ES-I3 (cell line): ENCODE measurements around the gene RNF144A.
"Not testable (repeated sequence)": the region's sequence is repeated elsewhere in the genome, so short reads cannot be mapped to it uniquely, and the experiment has no call there.

Source experiments
- H3K36me3 ChIP-seq: 2 replicates; pipeline ENCODE4 v1.6.1; 2013; ENCODE audit warnings: mild to moderate bottlenecking, low read length, control low read depth, moderate library complexity; ENCODE audit not compliant: insufficient read depth
- H3K4me1 ChIP-seq: 2 replicates; pipeline ENCODE4 v1.6.1; 2013; ENCODE audit warnings: mild to moderate bottlenecking, control low read depth, low read length; ENCODE audit not compliant: insufficient read depth
- H3K9ac ChIP-seq: 2 replicates; pipeline ENCODE4 v1.6.1; 2013; ENCODE audit warnings: low read depth, mild to moderate bottlenecking, low read length, moderate library complexity
- H3K9me3 ChIP-seq: 2 replicates; pipeline ENCODE4 v1.6.1; 2013; ENCODE audit warnings: mild to moderate bottlenecking, low read length, moderate library complexity; ENCODE audit not compliant: control insufficient read depth, insufficient read depth

Gene RNF144A

DNA sequence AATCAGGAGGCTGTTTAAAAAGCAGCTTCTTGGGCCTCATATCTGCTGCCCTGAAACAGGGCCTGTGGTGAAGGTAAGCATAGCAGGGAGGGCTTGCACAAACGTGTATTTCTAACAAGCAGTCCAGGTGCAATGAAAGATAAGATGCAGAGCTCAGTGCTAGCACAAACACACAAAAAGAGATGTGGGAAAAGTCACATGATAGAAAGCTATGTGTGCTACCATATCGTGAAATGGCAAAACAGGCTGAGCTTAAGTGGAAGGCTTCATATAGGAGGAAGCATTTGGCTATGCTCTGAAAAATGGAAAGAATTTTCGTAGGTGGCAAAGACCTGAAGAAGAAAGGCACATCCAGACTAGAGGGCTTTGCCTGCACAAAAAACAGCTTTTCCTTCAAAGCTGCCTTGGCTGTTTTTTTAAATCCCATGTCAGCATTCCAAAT, 29.4 kb upstream of the RNF144A start:
- no peaks in the 10 kb centered on the region for H3K9me3 ChIP-seq
- H3K4me1 ChIP-seq: no peaks in the 10 kb centered on the region
- H3K36me3 ChIP-seq: no peaks in the 10 kb centered on the region; the same call in 1 of the 2 replicates
- H3K9ac ChIP-seq: no peak overlapping the region

DNA sequence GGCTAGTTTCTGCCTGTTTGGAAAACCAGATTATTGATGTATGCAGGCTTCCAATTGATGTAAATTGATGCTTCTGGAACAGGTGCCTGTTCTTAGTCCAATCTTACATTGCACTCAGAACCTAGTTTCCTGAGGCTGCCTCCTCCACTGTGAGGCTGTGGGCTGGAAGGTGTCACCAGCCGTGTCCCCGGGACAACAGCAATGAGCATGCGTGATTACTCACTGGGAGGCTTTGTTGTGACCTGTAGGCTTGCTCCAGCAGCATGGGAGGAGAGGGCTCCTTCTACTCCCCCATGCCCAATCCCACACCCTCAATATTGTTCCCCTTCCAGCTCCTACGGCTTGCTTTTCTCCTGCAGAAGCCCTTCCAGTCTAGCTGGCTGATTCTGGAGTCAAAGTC, 28.5 kb upstream of the RNF144A start:
- no peaks in the 10 kb centered on the region for H3K4me1 ChIP-seq
- no peak overlapping the region for H3K9ac ChIP-seq
- H3K9me3 ChIP-seq: no peaks in the 10 kb centered on the region
- no peaks in the 10 kb centered on the region; the same call in 1 of the 2 replicates for H3K36me3 ChIP-seq

DNA sequence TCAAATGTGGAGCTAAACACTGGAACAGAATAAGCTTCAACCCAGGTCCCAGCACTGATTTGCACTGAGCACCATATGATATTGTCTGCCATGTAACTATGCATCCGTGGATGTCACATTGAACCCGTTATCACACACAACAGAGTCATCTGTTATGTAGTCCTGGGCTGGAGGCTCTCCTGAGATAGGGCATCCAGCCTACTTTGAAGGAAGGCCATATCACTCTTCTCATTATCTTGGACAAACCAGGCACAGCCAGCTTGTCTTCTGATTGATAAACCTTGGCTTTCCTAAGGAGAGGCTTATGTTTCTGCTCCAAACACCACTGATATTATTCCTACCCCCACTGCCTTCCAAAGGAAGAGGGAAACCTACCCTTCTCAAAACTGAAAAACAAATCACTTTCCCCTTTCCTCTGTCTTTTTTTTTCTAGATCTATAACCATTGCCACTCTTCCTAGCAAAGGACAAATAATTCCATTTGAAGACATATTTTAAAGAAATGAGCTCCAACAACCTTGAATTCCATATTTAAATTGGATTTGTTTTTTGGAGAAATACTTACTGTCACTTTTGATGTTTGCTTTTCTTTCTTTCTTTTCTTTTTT, 23.2 kb upstream of the RNF144A start:
- Histone ChIP-seq H3K4me1 (no peaks in the 10 kb centered on the region), H3K9ac (no peak overlapping the region), H3K9me3 (no peaks in the 10 kb centered on the region), H3K36me3 (no peaks in the 10 kb centered on the region)

DNA sequence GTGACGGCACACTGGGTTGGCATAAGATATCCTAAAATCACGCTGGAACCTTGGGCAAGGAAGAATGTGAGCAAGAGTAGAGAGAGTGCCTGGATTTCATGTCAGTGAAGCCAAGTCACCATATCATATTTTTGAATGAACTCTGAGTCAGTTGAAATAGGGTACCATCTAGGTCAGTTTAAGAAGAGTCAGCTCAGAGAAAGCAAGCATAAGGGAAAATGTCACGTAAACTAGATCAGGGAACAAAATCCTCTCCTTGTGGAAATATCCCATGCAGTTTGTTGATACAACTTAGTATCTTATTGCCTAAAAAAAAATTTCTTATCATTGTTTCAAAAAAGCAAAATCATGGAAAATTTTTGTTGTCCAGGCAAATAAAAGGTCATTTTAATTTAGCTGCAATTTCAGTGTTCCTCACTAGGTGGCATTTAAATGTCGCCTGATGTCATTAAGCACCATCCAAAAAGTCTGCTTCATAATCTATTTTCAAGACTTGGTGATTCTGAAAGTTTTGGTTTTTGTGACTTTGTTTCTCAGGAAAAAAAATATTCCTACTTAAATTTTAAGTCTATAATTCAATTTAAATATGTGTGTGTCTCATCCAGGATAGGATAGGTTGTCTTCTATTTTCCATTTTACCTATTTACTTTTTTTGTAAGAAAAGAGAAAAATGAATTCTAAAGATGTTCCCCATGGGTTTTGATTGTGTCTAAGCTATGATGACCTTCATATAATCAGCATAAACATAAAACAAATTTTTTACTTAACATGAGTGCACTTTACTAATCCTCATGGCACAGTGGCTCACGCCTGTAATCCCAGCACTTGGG, 20.1 kb upstream of the RNF144A start:
- no peaks in the 10 kb centered on the region for H3K36me3 ChIP-seq
- no peaks in the 10 kb centered on the region for H3K9me3 ChIP-seq

DNA sequence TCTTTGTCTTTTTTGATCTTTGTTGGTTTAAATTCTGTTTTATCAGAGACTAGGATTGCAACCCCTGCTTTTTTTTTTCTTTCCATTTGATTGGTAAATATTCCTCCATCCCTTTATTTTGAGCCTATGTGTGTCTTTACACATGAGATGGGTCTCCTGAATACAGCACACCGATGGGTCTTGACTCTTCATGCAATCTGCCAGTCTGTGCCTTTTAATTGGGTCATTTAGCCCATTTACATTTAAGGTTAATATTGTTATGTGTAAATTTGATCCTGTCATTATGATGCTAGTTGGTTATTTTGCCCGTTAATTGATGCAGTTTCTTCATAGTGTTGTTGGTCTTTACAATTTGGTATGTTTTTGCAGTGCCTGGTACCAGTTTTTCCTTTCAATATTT, 14.6 kb upstream of the RNF144A start:
- H3K9me3 ChIP-seq, H3K4me1 ChIP-seq, H3K9ac ChIP-seq, H3K36me3 ChIP-seq: not testable (repeated sequence)

More for the DNA sequence above, 20.1 kb upstream of the RNF144A start:
- no peaks in the 10 kb centered on the region for H3K4me1 ChIP-seq
- no peak overlapping the region for H3K9ac ChIP-seq

DNA sequence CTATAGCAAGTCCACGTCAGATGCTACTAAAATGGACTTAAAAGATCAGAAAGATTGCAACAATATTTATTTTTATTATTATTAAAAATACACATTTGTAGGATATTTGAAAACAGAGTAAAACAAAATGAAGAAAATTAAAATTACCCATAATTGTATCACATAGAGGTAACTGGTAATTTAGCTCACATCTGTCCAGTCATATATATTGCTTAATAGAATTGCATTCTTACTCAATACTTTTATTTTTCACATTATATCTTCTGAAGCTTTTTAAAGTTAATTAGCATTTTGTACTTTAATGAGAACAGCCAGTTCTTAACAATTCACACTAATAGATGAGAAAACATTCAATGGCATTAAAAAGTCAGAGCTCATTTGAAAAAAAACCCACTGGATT, 11.5 kb upstream of the RNF144A start:
- H3K9ac ChIP-seq: no peak overlapping the region
- H3K36me3 ChIP-seq: no peaks in the 10 kb centered on the region
- H3K4me1 ChIP-seq: no peaks in the 10 kb centered on the region
- H3K9me3 ChIP-seq: no peaks in the 10 kb centered on the region

DNA sequence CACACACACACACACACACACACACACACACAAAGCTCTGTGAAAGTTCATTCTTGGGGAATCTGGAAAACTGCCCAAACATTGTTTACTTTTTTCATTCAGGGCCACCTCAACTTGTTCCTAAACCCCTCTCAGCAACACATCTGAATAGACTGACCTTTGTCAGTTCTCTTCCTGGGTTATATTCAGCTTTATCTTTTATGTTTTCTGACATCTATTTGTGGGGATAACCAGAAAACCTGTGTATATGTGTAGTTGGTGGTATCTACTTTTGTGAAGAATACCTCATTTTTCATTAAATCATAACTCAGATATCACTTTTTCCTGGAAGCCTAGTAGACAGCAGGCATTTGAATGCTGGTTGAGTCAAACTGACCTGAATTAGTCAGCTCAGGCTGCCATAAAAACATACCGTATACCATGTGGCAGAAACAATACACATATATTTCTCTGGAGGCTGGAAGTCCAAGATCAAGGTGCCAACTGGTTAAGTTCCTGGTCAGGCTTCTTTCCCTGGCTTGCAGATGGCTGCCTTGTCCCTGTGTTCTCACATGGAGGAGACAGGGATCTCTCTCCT, 11.0 kb upstream of the RNF144A start:
- no peaks in the 10 kb centered on the region for H3K9me3 ChIP-seq
- H3K4me1 ChIP-seq: no peaks in the 10 kb centered on the region
- no peaks in the 10 kb centered on the region for H3K36me3 ChIP-seq
- H3K9ac ChIP-seq: no peak overlapping the region

DNA sequence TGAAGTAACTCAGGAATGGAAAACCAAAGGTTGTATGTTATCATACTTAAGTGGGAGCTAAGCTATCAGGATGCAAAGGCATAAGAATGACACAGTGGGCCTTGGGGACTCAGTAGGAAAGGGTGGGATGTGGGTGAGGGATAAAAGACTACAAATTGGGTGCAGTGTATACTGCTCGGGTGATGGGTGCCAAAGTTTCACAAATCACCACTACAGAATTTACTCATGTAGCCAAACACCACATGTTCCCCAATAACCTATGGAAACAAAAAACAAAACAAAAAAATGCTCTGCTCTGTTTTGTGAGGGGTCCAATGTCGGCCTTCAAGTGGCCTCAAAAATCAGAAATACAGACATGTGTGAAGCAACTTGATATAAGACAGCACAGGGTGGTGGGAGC, 8.9 kb upstream of the RNF144A start:
- Histone ChIP-seq H3K9me3 (no peaks in the 10 kb centered on the region), H3K4me1 (no peaks in the 10 kb centered on the region), H3K36me3 (no peaks in the 10 kb centered on the region), H3K9ac (no peak overlapping the region)

DNA sequence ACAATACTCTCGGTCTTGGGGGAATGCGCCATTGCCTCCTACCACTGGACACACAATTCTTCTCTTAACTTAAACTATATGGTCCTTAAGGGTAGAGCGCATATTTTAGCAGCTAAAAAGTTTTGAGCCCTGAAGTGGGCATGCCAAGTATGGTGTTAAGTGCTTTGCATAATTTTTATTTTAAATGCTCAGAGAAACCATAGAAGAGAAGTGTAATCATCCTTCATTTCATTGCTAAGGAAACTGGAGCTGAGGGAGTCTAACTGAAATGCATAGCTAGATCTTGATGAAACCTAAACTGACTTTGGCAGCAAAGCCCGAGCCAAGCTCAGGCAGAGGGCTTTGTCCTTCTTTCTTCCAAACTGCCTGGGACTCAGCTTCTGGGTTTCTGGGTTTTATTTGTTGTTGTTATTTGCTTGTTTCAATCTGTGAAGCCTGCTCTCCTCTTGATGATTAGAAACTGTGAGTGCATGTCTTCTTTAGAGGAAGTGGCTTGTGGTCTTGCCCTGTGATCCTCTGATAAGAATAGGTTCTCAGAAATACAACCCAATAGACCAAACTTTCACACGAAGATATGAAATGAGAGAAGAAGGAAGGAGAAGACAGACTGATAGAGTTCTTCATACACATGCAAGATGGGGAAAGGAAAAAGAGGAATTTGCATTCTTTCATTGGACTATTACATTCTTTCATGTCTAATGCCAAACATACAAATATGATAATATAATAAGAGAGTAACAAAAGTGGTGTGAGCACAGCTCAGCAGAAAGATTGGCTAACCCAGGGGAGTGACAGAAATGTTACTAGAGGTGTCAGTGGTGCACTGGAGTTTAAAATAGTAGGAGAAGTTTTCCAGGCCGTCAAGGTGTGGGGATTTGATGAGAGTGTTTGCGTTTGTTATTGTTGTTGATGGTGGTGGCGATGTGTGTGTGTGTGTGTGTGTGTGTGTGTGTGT, 7.5 kb upstream of the RNF144A start:
- no peak overlapping the region for H3K9ac ChIP-seq
- H3K9me3 ChIP-seq: no peaks in the 10 kb centered on the region
- no peaks in the 10 kb centered on the region for H3K4me1 ChIP-seq
- no peaks in the 10 kb centered on the region for H3K36me3 ChIP-seq

DNA sequence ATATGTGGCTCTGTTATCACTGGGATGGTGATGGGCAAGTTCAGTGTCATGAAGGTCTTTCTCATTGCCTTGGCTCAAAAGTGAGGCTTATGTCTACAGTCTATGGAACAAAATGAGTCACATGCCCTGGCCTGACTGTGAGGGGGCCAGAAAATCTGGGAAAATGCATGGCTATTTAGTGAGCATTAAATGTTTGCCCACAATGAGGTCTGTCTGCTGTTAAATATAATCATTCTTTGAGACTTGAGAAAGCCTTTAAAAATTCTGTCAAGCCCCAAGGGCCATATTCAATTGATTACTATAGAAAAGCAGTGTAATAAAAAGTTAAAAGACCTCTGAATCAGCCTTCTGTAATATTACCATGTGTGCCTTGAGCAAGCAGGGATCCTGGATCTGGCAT, 5.5 kb upstream of the RNF144A start:
- Histone ChIP-seq H3K4me1 (peaks cover 6% of the 10 kb centered on the region; the same call in 1 of the 2 replicates), H3K9me3 (no peaks in the 10 kb centered on the region), H3K36me3 (no peaks in the 10 kb centered on the region), H3K9ac (no peak overlapping the region)

DNA sequence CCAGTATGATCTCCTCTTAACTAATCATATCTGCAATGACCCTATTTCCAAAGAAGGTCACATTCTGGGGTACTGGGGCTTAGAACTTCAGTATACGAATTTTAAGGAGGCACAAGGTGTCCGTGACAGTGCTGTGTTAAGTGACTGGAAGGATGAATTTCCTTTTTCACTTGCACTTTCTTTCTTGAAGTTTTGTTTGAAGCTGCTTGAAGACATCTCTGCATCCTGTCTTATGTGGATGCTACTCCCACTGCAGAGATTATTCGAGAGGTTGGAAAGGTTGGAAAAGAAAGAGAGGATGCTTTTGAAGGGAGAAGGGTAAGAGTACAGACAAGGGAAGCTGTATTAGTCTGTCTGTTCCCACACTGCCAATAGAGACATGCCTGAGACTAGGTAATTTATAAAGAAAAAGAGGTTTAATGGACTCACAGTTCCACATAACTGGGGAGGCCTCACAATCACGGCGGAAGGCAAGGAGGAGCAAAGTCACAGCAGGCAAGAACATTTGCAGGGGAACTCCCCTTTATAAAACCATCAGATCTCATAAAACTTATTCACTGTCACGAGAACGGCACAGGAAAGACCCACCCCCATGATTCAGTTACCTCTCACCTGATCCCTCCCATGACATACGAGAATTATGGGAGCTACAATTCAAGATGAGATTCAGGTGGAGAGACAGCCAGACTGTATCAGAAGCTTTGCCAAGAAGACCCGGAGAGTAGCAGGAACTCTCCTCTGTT, 3.6 kb upstream of the RNF144A start:
- peaks cover 6% of the 10 kb centered on the region; the same call in 1 of the 2 replicates for H3K4me1 ChIP-seq
- H3K36me3 ChIP-seq: no peaks in the 10 kb centered on the region
- H3K9me3 ChIP-seq: no peaks in the 10 kb centered on the region
- H3K9ac ChIP-seq: no peak overlapping the region

DNA sequence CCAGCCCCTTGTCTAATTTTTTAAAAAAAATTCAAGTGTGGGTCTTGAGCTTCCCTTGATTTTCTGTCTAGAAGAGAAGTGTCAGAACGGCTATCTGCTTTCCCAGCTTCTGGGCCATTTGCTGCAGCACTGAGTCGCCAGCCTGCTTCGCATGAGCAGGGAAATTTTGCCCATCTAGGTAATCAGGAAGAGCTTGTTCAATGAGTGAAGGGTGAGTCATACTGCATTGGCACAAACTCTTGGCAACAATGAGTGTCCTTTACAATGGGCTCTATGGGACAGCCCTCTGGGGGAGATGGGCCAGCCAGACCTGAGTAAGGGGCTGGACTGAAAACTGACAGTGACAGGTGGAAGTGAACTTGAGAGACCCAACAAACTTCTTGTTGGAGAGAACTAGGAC, 2.4 kb upstream of the RNF144A start:
- no peaks in the 10 kb centered on the region for H3K9me3 ChIP-seq
- peaks cover 6% of the 10 kb centered on the region; the same call in 1 of the 2 replicates for H3K4me1 ChIP-seq
- H3K36me3 ChIP-seq: no peaks in the 10 kb centered on the region
- H3K9ac ChIP-seq: no peak overlapping the region

DNA sequence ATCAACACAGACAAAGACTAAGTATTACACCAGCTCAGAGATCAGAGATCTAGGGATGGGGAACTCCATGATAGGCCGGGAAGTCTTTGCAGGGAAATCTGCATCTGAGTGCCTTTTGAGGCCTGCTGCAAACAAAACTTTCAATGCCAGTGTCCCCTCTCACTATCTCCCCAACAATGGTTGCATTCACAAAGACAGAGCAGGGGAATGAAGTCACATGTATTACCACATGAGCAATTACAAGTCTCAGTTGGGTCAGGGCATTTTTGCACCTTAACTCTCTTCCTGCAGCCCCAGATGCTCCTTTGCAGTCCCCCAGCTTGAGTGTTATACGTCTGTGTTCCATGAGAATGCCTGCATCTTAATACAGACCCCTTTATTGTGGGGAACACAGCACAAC, 1.8 kb upstream of the RNF144A start:
- H3K9ac ChIP-seq: no peak overlapping the region
- no peaks in the 10 kb centered on the region for H3K9me3 ChIP-seq
- peaks cover 6% of the 10 kb centered on the region; the same call in 1 of the 2 replicates for H3K4me1 ChIP-seq
- H3K36me3 ChIP-seq: no peaks in the 10 kb centered on the region
